Aorta (tissue), 5 donors: Measurements from ENCODE around the gene TBC1D8. TPM values are rescaled to one million over a fixed set of nuclear protein-coding genes. Genes with fewer than 3 reads are reported as not detected.

ENCODE experiments used
- ATAC-seq: fragments of 200-7000 bp; cut with Tn5 transposase; one replicate; pipeline ENCODE4 v1.9.1; 2022; ENCODE audit warnings: moderate library complexity; ENCODE audit not compliant: low FRiP score
- DNase-seq, 2 donors: peaks; one replicate each; pipeline ENCODE4 v3.0.0-alpha.2; 2020
- H3K27ac ChIP-seq, 2 donors: one replicate each; pipeline ENCODE4 v1.5.1; 2013; ENCODE audit warnings: low read length in 2 of 2, mild to moderate bottlenecking in 2 of 2, moderate library complexity in 2 of 2, control low read depth in 1 of 2, inconsistent platforms in 1 of 2, low read depth in 1 of 2
- H3K27me3 ChIP-seq, 2 donors: one replicate each; pipeline ENCODE4 v1.6.1; 2013; ENCODE audit warnings: control low read depth in 1 of 2, low read length in 1 of 2, mild to moderate bottlenecking in 1 of 2, moderate library complexity in 1 of 2; ENCODE audit not compliant: insufficient read depth in 2 of 2, control insufficient read depth in 1 of 2
- H3K36me3 ChIP-seq, 2 donors: one replicate each; pipeline ENCODE4 v1.6.1; 2013; ENCODE audit warnings: control low read depth in 1 of 2, low read length in 1 of 2, mild to moderate bottlenecking in 1 of 2; ENCODE audit not compliant: insufficient read depth in 2 of 2, control insufficient read depth in 1 of 2
- H3K4me1 ChIP-seq, 2 donors: one replicate each; pipeline ENCODE4 v1.6.1; 2013; ENCODE audit warnings: low read length in 2 of 2, control low read depth in 1 of 2, mild to moderate bottlenecking in 1 of 2, moderate library complexity in 1 of 2; ENCODE audit not compliant: insufficient read depth in 2 of 2, control insufficient read depth in 1 of 2
- H3K4me3 ChIP-seq, 2 donors: one replicate each; pipeline ENCODE4 v1.5.1; 2013; ENCODE audit warnings: low read length in 2 of 2, control low read depth in 1 of 2, mild to moderate bottlenecking in 1 of 2
- H3K9me3 ChIP-seq: one replicate; pipeline ENCODE4 v1.6.1; 2013; ENCODE audit warnings: mild to moderate bottlenecking, low read length; ENCODE audit not compliant: control insufficient read depth
- WGBS, 2 donors: extraction: QIAGEN DNeasy Blood & Tissue Kit; methylation state at CpG; one replicate each; pipeline ENCODE4 v1.1.7; 2013; 5-methylcytosine and 5-hydroxymethylcytosine counted together
- intact Hi-C, 2 donors: fragments of 100-400 bp; cut with DNase I; formaldehyde crosslinking; loops; one replicate each; pipeline versions ENCODE4 v1.14.2 to v1.15.0; 2022
- polyA plus RNA-seq, 2 donors: library from polyadenylated mRNA; stranded (reverse); fragments of 200-250 nt; gene quantifications; one replicate each; pipeline ENCODE4 v1.2.3, GENCODE V29; 2013
- total RNA-seq, 2 donors: library from RNA; stranded (reverse); fragmentation: NEBNext Ultra II Directional; extraction: Animal tissue kit (Norgen Biotek cat#: 25700); gene quantifications; one replicate each; pipeline ENCODE4 v1.2.1, GENCODE V29; 2021
- donor health status: healthy with polysubstance abuse.
- donor health status: Bipolar disorder and iron deficiency.
- donor health status: DM: no; HTN: no; CAD: no.
- donor health status: DM: no; HTN: no; CAD: no.
- donor health status: DM: yes; HTN: yes; CAD: no.

The TBC1D8 gene
- total and polyA plus RNA-seq, 4 donors: 7.8 to 28.8 (median 23.4) TPM

DNA sequence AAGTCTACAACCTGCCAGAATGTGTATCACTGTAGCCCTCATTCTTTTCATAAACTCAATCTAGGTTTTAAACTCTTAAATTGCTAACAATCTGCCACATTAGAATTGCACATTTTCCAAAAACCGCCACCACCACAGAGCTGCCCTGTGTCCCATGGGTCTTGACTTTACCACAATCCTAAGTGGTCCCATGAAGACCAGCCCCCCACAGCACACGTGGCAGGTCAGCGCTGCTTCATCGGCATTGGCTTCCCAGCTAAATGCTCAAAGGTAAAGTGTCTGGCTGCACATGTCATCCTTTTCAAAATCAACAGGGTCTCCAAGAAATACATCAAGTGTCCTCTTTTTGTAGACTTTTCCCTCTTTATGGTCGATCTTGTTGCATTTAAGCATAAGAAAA lies 2.4 kb downstream of the TBC1D8 start:
- ATAC-seq (no peak), DNase-seq (no peak)
- no peaks in the 10 kb centered on the region for H3K9me3 ChIP-seq
- H3K27me3 ChIP-seq: no peaks in the 10 kb centered on the region
- no peak overlapping the region for H3K4me3 ChIP-seq
- no peak overlapping the region for H3K27ac ChIP-seq
- intact Hi-C loops: no loop called here
- H3K36me3 ChIP-seq: no peaks in the 10 kb centered on the region
- 97 to 98% methylated on average over 5 of the region's 5 CpGs for WGBS, 2 donors
- peaks cover 0 to 4% of the 10 kb centered on the region in 2 donors for H3K4me1 ChIP-seq

GRCh38 chr2:101147971-101148370 lies 3.2 kb downstream of the TBC1D8 start:
- DNase-seq (no peak), ATAC-seq (no peak)
- peaks cover 0 to 4% of the 10 kb centered on the region in 2 donors for H3K4me1 ChIP-seq
- no peaks in the 10 kb centered on the region for H3K9me3 ChIP-seq
- no peak overlapping the region for H3K4me3 ChIP-seq
- H3K36me3 ChIP-seq: no peaks in the 10 kb centered on the region
- no peaks in the 10 kb centered on the region for H3K27me3 ChIP-seq
- WGBS, 2 donors: 72 to 97% methylated on average over 2 of the region's 2 CpGs
- intact Hi-C loops: no loop called here
- H3K27ac ChIP-seq: no peak overlapping the region

- H3K27me3 ChIP-seq: no peaks in the 10 kb centered on the region
- ATAC-seq: no peak
- H3K27ac ChIP-seq: no peak overlapping the region
- intact Hi-C loops: no loop called here
- no peak overlapping the region for H3K4me3 ChIP-seq
- DNase-seq: no peak
- 96% methylated on average over 11 of the region's 11 CpGs for WGBS, 2 donors
- H3K4me1 ChIP-seq: peaks cover 0 to 2% of the 10 kb centered on the region in 2 donors
- no peaks in the 10 kb centered on the region for H3K36me3 ChIP-seq
- H3K9me3 ChIP-seq: no peaks in the 10 kb centered on the region
Observed at GRCh38 chr2:101147062-101147461, 4.1 kb downstream of the TBC1D8 start.

- intact Hi-C loops: no loop called here
- Histone ChIP-seq H3K4me3 (no peak overlapping the region), H3K27ac (no peak overlapping the region), H3K36me3 (no peaks in the 10 kb centered on the region), H3K9me3 (no peaks in the 10 kb centered on the region), H3K27me3 (no peaks in the 10 kb centered on the region), H3K4me1 (peaks cover 0 to 2% of the 10 kb centered on the region in 2 donors)
- DNase-seq (no peak), ATAC-seq (no peak)
- WGBS, 2 donors: 85 to 90% methylated on average over 2 of the region's 2 CpGs
Observed at GRCh38 chr2:101146535-101146934, 4.6 kb downstream of the TBC1D8 start.

DNA sequence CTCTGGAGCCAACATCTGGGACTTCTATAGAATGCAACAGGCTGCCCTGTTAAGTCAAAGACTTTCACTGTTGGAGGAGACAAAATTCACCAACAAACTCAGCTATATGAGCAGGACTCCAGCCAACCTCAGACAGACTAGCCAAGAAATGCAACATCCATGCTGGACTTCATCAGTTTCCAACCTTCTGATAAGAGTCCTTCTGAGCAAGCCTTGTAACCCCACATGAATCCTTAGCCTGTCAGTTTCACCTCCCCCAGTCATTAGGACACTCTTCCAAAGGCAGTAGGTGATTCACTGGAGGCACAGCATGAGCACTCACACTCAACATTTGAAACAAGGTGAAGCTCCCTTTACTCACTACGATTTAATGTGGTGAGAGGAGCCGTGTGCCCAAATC lies 5.8 kb downstream of the TBC1D8 start:
- Histone ChIP-seq H3K4me1 (peaks cover 0 to 2% of the 10 kb centered on the region in 2 donors), H3K36me3 (no peaks in the 10 kb centered on the region), H3K9me3 (no peaks in the 10 kb centered on the region), H3K27ac (no peak overlapping the region), H3K4me3 (no peak overlapping the region), H3K27me3 (no peaks in the 10 kb centered on the region)
- ATAC-seq (no peak), DNase-seq (no peak)
- 79 to 88% methylated on average over 2 of the region's 2 CpGs for WGBS, 2 donors
- intact Hi-C loops: no loop called here

DNA sequence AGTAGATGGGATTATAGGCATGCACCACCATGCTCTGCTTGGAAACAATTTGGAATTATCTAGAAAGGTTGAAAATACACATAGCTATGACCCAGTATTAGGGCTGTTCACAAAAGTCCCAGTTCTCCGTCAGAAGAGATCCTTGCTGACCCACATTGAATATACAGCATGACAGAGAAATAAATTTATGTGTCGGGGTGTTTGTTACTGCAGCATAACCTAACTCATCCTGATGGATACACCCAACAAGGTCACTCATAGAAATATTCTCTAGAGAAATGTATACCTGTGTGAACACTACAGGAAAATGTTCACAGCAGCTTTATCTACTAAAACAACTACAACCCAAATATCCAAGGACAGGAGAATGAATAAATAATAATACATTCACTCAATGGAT lies 9.0 kb downstream of the TBC1D8 start:
- DNase-seq (no peak), ATAC-seq (no peak)
- WGBS, 2 donors: 97 to 99% methylated on average over 2 of the region's 2 CpGs
- Histone ChIP-seq H3K4me1 (no peaks in the 10 kb centered on the region), H3K36me3 (no peaks in the 10 kb centered on the region), H3K27ac (no peak overlapping the region), H3K27me3 (no peaks in the 10 kb centered on the region), H3K9me3 (no peaks in the 10 kb centered on the region), H3K4me3 (no peak overlapping the region)
- intact Hi-C loops: no loop called here

DNA sequence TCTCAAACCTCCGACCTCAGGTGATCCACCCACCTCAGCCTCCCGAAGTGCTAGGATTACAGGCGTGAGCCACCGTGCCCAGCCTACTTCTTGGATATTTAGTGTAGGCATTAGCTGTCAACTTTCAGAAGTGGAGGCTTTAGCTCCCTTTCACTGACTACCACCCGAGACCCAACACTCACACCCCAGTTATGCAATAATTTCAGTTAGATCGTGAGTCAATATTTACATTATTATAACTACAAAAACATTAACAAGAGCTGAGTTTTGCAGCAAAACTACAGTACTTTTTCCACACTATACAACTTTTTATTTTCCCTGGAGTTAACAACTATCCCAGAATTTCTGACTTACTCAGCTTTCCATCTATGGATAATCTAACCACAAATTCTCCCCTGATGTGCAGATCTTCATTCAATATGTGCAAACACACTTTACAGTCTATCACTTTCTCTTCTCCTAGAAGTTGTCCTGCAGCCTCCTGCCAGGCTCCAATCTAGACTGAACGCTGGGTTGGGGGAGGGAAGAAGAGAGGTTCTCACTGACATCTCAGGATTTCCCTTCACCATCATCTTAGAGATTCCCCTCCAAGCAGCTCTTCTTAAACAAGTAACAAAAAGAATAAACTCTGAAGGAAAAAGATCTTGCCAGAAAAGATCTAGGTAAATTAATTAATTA lies 10.1 kb downstream of the TBC1D8 start:
- Histone ChIP-seq H3K27ac (no peak overlapping the region), H3K27me3 (no peaks in the 10 kb centered on the region), H3K4me1 (no peaks in the 10 kb centered on the region), H3K9me3 (no peaks in the 10 kb centered on the region), H3K4me3 (no peak overlapping the region), H3K36me3 (no peaks in the 10 kb centered on the region)
- no peak for ATAC-seq
- no peak for DNase-seq
- WGBS, 2 donors: 75 to 78% methylated on average over 7 of the region's 7 CpGs
- intact Hi-C loops: no loop called here

DNA sequence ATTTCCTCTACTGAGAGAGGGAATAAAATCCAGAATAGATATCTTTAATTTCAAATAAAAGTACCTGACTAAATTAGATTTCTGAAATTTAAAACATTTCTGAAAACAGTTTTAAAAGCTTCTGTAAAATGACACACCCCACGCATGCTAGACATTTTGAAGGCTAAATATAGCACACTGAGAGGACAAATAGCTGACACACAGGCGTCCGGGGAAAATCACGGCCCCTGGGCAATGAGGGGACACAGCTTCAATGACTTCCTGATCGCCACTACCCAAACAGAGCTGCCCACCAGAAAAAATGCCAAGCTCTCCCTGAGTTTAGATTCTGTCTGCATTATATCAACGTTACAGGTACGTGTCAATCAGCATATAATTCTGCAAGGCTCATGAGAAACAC lies 10.9 kb downstream of the TBC1D8 start:
- Histone ChIP-seq H3K4me3 (no peak overlapping the region), H3K27me3 (no peaks in the 10 kb centered on the region), H3K9me3 (no peaks in the 10 kb centered on the region), H3K4me1 (no peaks in the 10 kb centered on the region), H3K36me3 (no peaks in the 10 kb centered on the region), H3K27ac (no peak overlapping the region)
- intact Hi-C loops: no loop called here
- ATAC-seq (no peak), DNase-seq (no peak)
- WGBS, 2 donors: 45 to 51% methylated on average over 7 of the region's 7 CpGs

GRCh38 chr2:101139495-101139894 lies 11.7 kb downstream of the TBC1D8 start:
- Histone ChIP-seq H3K4me1 (no peaks in the 10 kb centered on the region), H3K27me3 (no peaks in the 10 kb centered on the region), H3K4me3 (no peak overlapping the region), H3K9me3 (no peaks in the 10 kb centered on the region), H3K27ac (no peak overlapping the region), H3K36me3 (no peaks in the 10 kb centered on the region)
- no peak for ATAC-seq
- 93 to 96% methylated on average over 4 of the region's 4 CpGs for WGBS, 2 donors
- intact Hi-C loops: no loop called here
- DNase-seq: no peak
